HCT116 (cell line): ENCODE data around the gene ATP1A2. TPM values are rescaled to one million over a fixed set of nuclear protein-coding genes. Genes with fewer than 3 reads are reported as not detected.

Source experiments
- ATAC-seq: fragments of 200-7000 bp; cut with Tn5 transposase; 2 replicates; pipeline ENCODE4 v1.9.1; 2020; ENCODE audit warnings: mild to moderate bottlenecking, moderate library complexity
- BruUV-seq: library from RNA; stranded (reverse); fragments of 400-500 nt; replicated peaks from 2 replicates; lab custom pipeline; 2021; lab: Mats Ljungman, UMichigan
- CTCF ChIA-PET: fragments of 300-600 bp; sonication (Branson Sonifier 250); formaldehyde crosslinking; loops from one replicate; lab custom pipeline; 2021; ENCODE audit warnings: antibody characterized with exemption; lab: Charles Lee
- POLR2A ChIA-PET: fragments of 300-600, 350-600 bp; sonication (Branson Sonifier 250); formaldehyde crosslinking; loops from one replicate; lab custom pipeline; 2021; ENCODE audit warnings: antibody characterized with exemption; lab: Charles Lee
- RAD21 ChIA-PET, 2 experiments: fragments of 300-600 bp; sonication (Branson Sonifier 250); formaldehyde crosslinking; loops; one replicate each; lab custom pipeline; 2023; ENCODE audit warnings: low total read pairs in 2 of 2; ENCODE audit not compliant: uncharacterized antibody in 2 of 2, unreplicated experiment in 2 of 2, low non-redundant PET in 1 of 2; lab: Charles Lee
- DNase-seq: peaks from one replicate; pipeline ENCODE4 v3.0.0-alpha.2; 2010; ENCODE audit warnings: low read depth, low spot score
- H2AFZ ChIP-seq: fragments of 200-600 bp; shearing (Covaris generic), sonication (generic); 2 replicates; pipeline ENCODE4 v1.6.1; 2017; ENCODE audit warnings: low read depth, mixed run types, mixed read lengths, antibody characterized with exemption, low read length; ENCODE audit not compliant: poor library complexity, severe bottlenecking
- H3K27ac ChIP-seq: 2 replicates; pipeline ENCODE4 v1.5.1; 2012; ENCODE audit warnings: low read depth, low read length
- H3K27me3 ChIP-seq: fragments of 200-600 bp; sonication (generic); 2 replicates; pipeline ENCODE4 v1.6.1; 2016; ENCODE audit warnings: mixed run types, low read length, mixed read lengths; ENCODE audit not compliant: insufficient read depth
- H3K36me3 ChIP-seq, 2 experiments: fragments of 200-500 bp in 1 of 2; fragments of 200-600 bp in 1 of 2; sonication (Bioruptor generic) in 1 of 2; sonication (generic) in 1 of 2; 2 replicates each; pipeline versions ENCODE4 v1.5.1 to v1.6.1; 2014 to 2016; ENCODE audit warnings: low read length in 2 of 2, inconsistent platforms in 1 of 2, mixed read lengths in 1 of 2, mixed run types in 1 of 2; ENCODE audit not compliant: insufficient read depth in 2 of 2, control insufficient read depth in 1 of 2
- H3K4me1 ChIP-seq, 2 experiments: fragments of 200-600 bp in 1 of 2; sonication (generic) in 1 of 2; 2 replicates each; pipeline versions ENCODE4 v1.5.1 to v1.6.1; 2012 to 2017; ENCODE audit warnings: low read length in 2 of 2, inconsistent platforms in 1 of 2, mild to moderate bottlenecking in 1 of 2, mixed read lengths in 1 of 2, mixed run types in 1 of 2, moderate library complexity in 1 of 2; ENCODE audit not compliant: insufficient read depth in 2 of 2, control insufficient read depth in 1 of 2
- H3K4me2 ChIP-seq: fragments of 200-600 bp; sonication (generic); 2 replicates; pipeline ENCODE4 v1.6.1; 2017; ENCODE audit warnings: mixed run types, low read length, mixed read lengths
- H3K4me3 ChIP-seq, 2 experiments: fragments of 200-600 bp in 1 of 2; sonication (generic) in 1 of 2; replicated peaks in 1 of 2; 2 replicates each; pipeline ENCODE4 v1.5.1; 2011 to 2016; ENCODE audit warnings: low read length in 2 of 2, control low read depth in 1 of 2, low read depth in 1 of 2, mild to moderate bottlenecking in 1 of 2, mixed read lengths in 1 of 2, mixed run types in 1 of 2
- H3K79me2 ChIP-seq: fragments of 200-600 bp; sonication (generic); 2 replicates; pipeline ENCODE4 v1.6.1; 2017; ENCODE audit warnings: mild to moderate bottlenecking, mixed run types, low read length, moderate library complexity, mixed read lengths; ENCODE audit not compliant: insufficient read depth
- H3K9ac ChIP-seq: fragments of 200-600 bp; sonication (generic); 2 replicates; pipeline ENCODE4 v1.6.1; 2016; ENCODE audit warnings: low read length, mixed read lengths
- H3K9me2 ChIP-seq: fragments of 200-600 bp; sonication (generic), shearing (Covaris generic); 2 replicates; pipeline ENCODE4 v1.6.1; 2017; ENCODE audit warnings: mixed run types, mild to moderate bottlenecking, moderate library complexity; ENCODE audit not compliant: insufficient read depth
- H3K9me3 ChIP-seq, 2 experiments: fragments of 200-500 bp in 1 of 2; fragments of 200-600 bp in 1 of 2; sonication (Bioruptor generic) in 1 of 2; sonication (generic) in 1 of 2; 2 replicates each; pipeline ENCODE4 v1.6.1; 2014 to 2017; ENCODE audit warnings: low read length in 2 of 2, mixed read lengths in 2 of 2, inconsistent platforms in 1 of 2, low read depth in 1 of 2, mild to moderate bottlenecking in 1 of 2, mixed run types in 1 of 2, moderate library complexity in 1 of 2; ENCODE audit not compliant: control insufficient read depth in 1 of 2, insufficient read depth in 1 of 2
- H4K20me1 ChIP-seq: fragments of 200-600 bp; sonication (generic), shearing (Covaris generic); 2 replicates; pipeline ENCODE4 v1.6.1; 2017; ENCODE audit warnings: mixed run types, mild to moderate bottlenecking, moderate library complexity; ENCODE audit not compliant: insufficient read depth
- CEBPB ChIP-seq: IDR thresholded peaks from 2 replicates; pipeline ENCODE4 v1.6.1; 2012; ENCODE audit warnings: low read depth
- FOSL1 ChIP-seq: IDR thresholded peaks from 2 replicates; pipeline ENCODE4 v1.6.1; 2012; ENCODE audit warnings: low read depth
- SIN3A ChIP-seq: IDR thresholded peaks from 2 replicates; pipeline ENCODE4 v1.6.1; 2012; ENCODE audit warnings: low read depth
- YY1 ChIP-seq: IDR thresholded peaks from 2 replicates; pipeline ENCODE4 v1.6.1; 2011; ENCODE audit warnings: low read length, low read depth, moderate library complexity, mild to moderate bottlenecking; ENCODE audit not compliant: insufficient replicate concordance; ENCODE audit errors: extremely low read depth
- ZFX ChIP-seq: fragments of 450-650 bp; IDR thresholded peaks from 2 replicates; pipeline ENCODE4 v1.6.1; 2017
- intact Hi-C: fragments of 100-400 bp; cut with micrococcal nuclease; formaldehyde crosslinking; loops from 2 replicates; pipeline ENCODE4 v1.10.0; 2022
- total RNA-seq: library from RNA; stranded (reverse); gene quantifications from one replicate; pipeline ENCODE4 v1.2.1, GENCODE V29; 2021; ENCODE audit not compliant: unreplicated experiment
- TF ChIP-seq, protein P1 (sequence below), 3 experiments: fragments of 200-600 bp in 1 of 3; sonication (generic) in 1 of 3; IDR thresholded peaks in 2 of 3; conservative IDR thresholded peaks in 1 of 3; 2 replicates each; pipeline ENCODE4 v1.5.1; 2012 to 2017; ENCODE audit warnings: low read depth in 2 of 3, low read length in 2 of 3, antibody characterized with exemption in 1 of 3, borderline replicate concordance in 1 of 3, control low read depth in 1 of 3, mild to moderate bottlenecking in 1 of 3, mixed read lengths in 1 of 3, mixed run types in 1 of 3, moderate library complexity in 1 of 3; ENCODE audit not compliant: insufficient read depth in 1 of 3
- TF ChIP-seq, protein P2 (sequence below): IDR thresholded peaks from 2 replicates; pipeline ENCODE4 v1.6.1; 2012; ENCODE audit warnings: low read depth

Gene ATP1A2
- total RNA-seq, 1 experiment from 2014 or later = not detected

- DNase-seq (no peak), ATAC-seq (no peak)
- 0 out of 2 replicates have a peak, but pooled peaks cover 2% of the 10 kb centered on the region for H3K9me2 ChIP-seq
- H3K27me3 ChIP-seq = no peaks in the 10 kb centered on the region
- peaks cover 14 to 24% of the 10 kb centered on the region in 2 experiments for H3K4me1 ChIP-seq
- no peaks in the 10 kb centered on the region for H4K20me1 ChIP-seq
- H3K9ac ChIP-seq = no peak overlapping the region
- no peak overlapping the region for H3K4me3 ChIP-seq
- no peaks in the 10 kb centered on the region for H3K79me2 ChIP-seq
- H3K27ac ChIP-seq = no peak overlapping the region
- TF ChIP-seq, protein P1, sequence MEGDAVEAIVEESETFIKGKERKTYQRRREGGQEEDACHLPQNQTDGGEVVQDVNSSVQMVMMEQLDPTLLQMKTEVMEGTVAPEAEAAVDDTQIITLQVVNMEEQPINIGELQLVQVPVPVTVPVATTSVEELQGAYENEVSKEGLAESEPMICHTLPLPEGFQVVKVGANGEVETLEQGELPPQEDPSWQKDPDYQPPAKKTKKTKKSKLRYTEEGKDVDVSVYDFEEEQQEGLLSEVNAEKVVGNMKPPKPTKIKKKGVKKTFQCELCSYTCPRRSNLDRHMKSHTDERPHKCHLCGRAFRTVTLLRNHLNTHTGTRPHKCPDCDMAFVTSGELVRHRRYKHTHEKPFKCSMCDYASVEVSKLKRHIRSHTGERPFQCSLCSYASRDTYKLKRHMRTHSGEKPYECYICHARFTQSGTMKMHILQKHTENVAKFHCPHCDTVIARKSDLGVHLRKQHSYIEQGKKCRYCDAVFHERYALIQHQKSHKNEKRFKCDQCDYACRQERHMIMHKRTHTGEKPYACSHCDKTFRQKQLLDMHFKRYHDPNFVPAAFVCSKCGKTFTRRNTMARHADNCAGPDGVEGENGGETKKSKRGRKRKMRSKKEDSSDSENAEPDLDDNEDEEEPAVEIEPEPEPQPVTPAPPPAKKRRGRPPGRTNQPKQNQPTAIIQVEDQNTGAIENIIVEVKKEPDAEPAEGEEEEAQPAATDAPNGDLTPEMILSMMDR (IDR thresholded peaks at IDR 0.05 in 2 of 3, conservative IDR thresholded peaks at IDR 0.05 in 1 of 3; ENCODE audit: borderline replicate concordance in 1 of 3, insufficient read depth in 1 of 3, low read depth in 2 of 3, low read length in 2 of 3) = no peak
- TF ChIP-seq, protein P2, sequence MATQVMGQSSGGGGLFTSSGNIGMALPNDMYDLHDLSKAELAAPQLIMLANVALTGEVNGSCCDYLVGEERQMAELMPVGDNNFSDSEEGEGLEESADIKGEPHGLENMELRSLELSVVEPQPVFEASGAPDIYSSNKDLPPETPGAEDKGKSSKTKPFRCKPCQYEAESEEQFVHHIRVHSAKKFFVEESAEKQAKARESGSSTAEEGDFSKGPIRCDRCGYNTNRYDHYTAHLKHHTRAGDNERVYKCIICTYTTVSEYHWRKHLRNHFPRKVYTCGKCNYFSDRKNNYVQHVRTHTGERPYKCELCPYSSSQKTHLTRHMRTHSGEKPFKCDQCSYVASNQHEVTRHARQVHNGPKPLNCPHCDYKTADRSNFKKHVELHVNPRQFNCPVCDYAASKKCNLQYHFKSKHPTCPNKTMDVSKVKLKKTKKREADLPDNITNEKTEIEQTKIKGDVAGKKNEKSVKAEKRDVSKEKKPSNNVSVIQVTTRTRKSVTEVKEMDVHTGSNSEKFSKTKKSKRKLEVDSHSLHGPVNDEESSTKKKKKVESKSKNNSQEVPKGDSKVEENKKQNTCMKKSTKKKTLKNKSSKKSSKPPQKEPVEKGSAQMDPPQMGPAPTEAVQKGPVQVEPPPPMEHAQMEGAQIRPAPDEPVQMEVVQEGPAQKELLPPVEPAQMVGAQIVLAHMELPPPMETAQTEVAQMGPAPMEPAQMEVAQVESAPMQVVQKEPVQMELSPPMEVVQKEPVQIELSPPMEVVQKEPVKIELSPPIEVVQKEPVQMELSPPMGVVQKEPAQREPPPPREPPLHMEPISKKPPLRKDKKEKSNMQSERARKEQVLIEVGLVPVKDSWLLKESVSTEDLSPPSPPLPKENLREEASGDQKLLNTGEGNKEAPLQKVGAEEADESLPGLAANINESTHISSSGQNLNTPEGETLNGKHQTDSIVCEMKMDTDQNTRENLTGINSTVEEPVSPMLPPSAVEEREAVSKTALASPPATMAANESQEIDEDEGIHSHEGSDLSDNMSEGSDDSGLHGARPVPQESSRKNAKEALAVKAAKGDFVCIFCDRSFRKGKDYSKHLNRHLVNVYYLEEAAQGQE = no peak
- TF ChIP-seq ZFX (no peak), YY1 (no peak), CEBPB (no peak), SIN3A (no peak), FOSL1 (no peak)
- intact Hi-C loops = no loop called here
- POLR2A ChIA-PET = no interaction called here
- H3K9me3 ChIP-seq = no peaks in the 10 kb centered on the region
- no TSS peak for BruUV-seq
- H2AFZ ChIP-seq = no peak overlapping the region
- H3K36me3 ChIP-seq = no peaks in the 10 kb centered on the region
- CTCF ChIA-PET = no interaction called here
- RAD21 ChIA-PET = no interaction called here
- H3K4me2 ChIP-seq = no peak overlapping the region
Measured at GRCh38 chr1:160129558-160129957, 14.0 kb downstream of the ATP1A2 start.
